ENCODE measurements around the gene TGFBR3L. TPM values are rescaled to one million over a fixed set of nuclear protein-coding genes. Genes with fewer than 3 reads are reported as not detected.

The TGFBR3L gene
- total RNA-seq, 1 donor from 2014 or later: 0.69 TPM

GRCh38 chr19:7920519-7921301, 6.1 kb downstream of the TGFBR3L start:
- peak overlapping the region; percentile 87 for H3K4me3 Mint-ChIP-seq (ENCODE audit: unreplicated experiment)
- H3K9me3 Mint-ChIP-seq (ENCODE audit: unreplicated experiment): peaks cover 10% of the 10 kb centered on the region
- peaks cover 18% of the 10 kb centered on the region for H3K27me3 Mint-ChIP-seq (ENCODE audit: unreplicated experiment)
- no peaks in the 10 kb centered on the region for H3K36me3 Mint-ChIP-seq (ENCODE audit: unreplicated experiment)
- no peak overlapping the region for H3K27ac Mint-ChIP-seq (ENCODE audit: unreplicated experiment)
- H3K4me1 Mint-ChIP-seq (ENCODE audit: low read depth, unreplicated experiment): peaks cover 2% of the 10 kb centered on the region
- peak; percentile 99 for DNase-seq
- TF ChIP-seq CTCF (IDR thresholded peaks at IDR 0.05; ENCODE audit: partially characterized antibody, unreplicated experiment): no peak

- DNase-seq: peak; percentile 31
- Mint-ChIP-seq H3K36me3 (ENCODE audit: unreplicated experiment) (no peaks in the 10 kb centered on the region), H3K27me3 (ENCODE audit: unreplicated experiment) (peaks cover 21% of the 10 kb centered on the region), H3K9me3 (ENCODE audit: unreplicated experiment) (peaks cover 12% of the 10 kb centered on the region), H3K4me1 (ENCODE audit: low read depth, unreplicated experiment) (peaks cover 4% of the 10 kb centered on the region), H3K27ac (ENCODE audit: unreplicated experiment) (no peak overlapping the region), H3K4me3 (ENCODE audit: unreplicated experiment) (peak overlapping the region; percentile 87)
- TF ChIP-seq CTCF (IDR thresholded peaks at IDR 0.05; ENCODE audit: partially characterized antibody, unreplicated experiment): no peak
Measured at GRCh38 chr19:7921302-7921966, 6.8 kb downstream of the TGFBR3L start.

- H3K4me1 Mint-ChIP-seq (ENCODE audit: low read depth, unreplicated experiment): peaks cover 3% of the 10 kb centered on the region
- H3K4me3 Mint-ChIP-seq (ENCODE audit: unreplicated experiment): no peak overlapping the region
Measured at GRCh38 chr19:7921967-7922835, 7.6 kb downstream of the TGFBR3L start.

GRCh38 chr19:7922836-7923195, 8.2 kb downstream of the TGFBR3L start:
- Mint-ChIP-seq H3K27me3 (ENCODE audit: unreplicated experiment) (peaks cover 19% of the 10 kb centered on the region), H3K36me3 (ENCODE audit: unreplicated experiment) (no peaks in the 10 kb centered on the region), H3K9me3 (ENCODE audit: unreplicated experiment) (peaks cover 17% of the 10 kb centered on the region), H3K4me3 (ENCODE audit: unreplicated experiment) (no peak overlapping the region), H3K4me1 (ENCODE audit: low read depth, unreplicated experiment) (peaks cover 3% of the 10 kb centered on the region), H3K27ac (ENCODE audit: unreplicated experiment) (peak overlapping the region; percentile 26)
- no peak for TF ChIP-seq CTCF (IDR thresholded peaks at IDR 0.05; ENCODE audit: partially characterized antibody, unreplicated experiment)
- DNase-seq: no peak

More at GRCh38 chr19:7921967-7922835, 7.6 kb downstream of the TGFBR3L start:
- Mint-ChIP-seq H3K27ac (ENCODE audit: unreplicated experiment) (no peak overlapping the region), H3K27me3 (ENCODE audit: unreplicated experiment) (peaks cover 19% of the 10 kb centered on the region), H3K36me3 (ENCODE audit: unreplicated experiment) (no peaks in the 10 kb centered on the region), H3K9me3 (ENCODE audit: unreplicated experiment) (peaks cover 14% of the 10 kb centered on the region)
- peak; percentile 15 for DNase-seq
- no peak for TF ChIP-seq CTCF (IDR thresholded peaks at IDR 0.05; ENCODE audit: partially characterized antibody, unreplicated experiment)

All from glutamatergic neuron (in vitro differentiated cells).